HepG2 (cell line): ENCODE data around the gene U2AF2. TPM values are rescaled to one million over a fixed set of nuclear protein-coding genes. Genes with fewer than 3 reads are reported as not detected.

ENCODE experiments used
- ATAC-seq: fragments of 200-7000 bp; cut with Tn5 transposase; 3 replicates; pipeline ENCODE4 v1.9.1; 2020; ENCODE audit warnings: mild to moderate bottlenecking, moderate library complexity
- BruUV-seq: library from RNA; stranded (reverse); fragments of 400-500 nt; replicated peaks from 2 replicates; lab custom pipeline; 2021; lab: Mats Ljungman, UMichigan
- CTCF ChIA-PET: fragments of 300-600 bp; formaldehyde crosslinking; extraction: SDS; loops from one replicate; lab custom pipeline; 2021; ENCODE audit warnings: low total read pairs, inconsistent platforms, low intra/inter-chr PET ratio; lab: Yijun Ruan, JAX
- POLR2A ChIA-PET: fragments of 350-600 bp; sonication (Branson Sonifier 250); formaldehyde crosslinking; loops from one replicate; lab custom pipeline; 2020; ENCODE audit warnings: antibody characterized with exemption, inconsistent platforms; lab: Yijun Ruan, JAX
- DNase-seq: peaks from one replicate; pipeline ENCODE4 v3.0.0-alpha.2; 2015; ENCODE audit warnings: low spot score
- FAIRE-seq: peaks from 3 replicates; lab custom pipeline; 2011; peaks lifted over from hg19 to GRCh38; lab: Jason Lieb, UNC
- H2AFZ ChIP-seq: one replicate; pipeline ENCODE4 v1.6.1; 2011; ENCODE audit warnings: low read length, inconsistent platforms
- H3K27ac ChIP-seq: fragments of 300-600 bp; 3 replicates; pipeline ENCODE4 v1.8.0; 2011; ENCODE audit warnings: mixed run types, mild to moderate bottlenecking, mixed read lengths, low read length, inconsistent platforms; ENCODE audit not compliant: insufficient read depth; ENCODE audit errors: extremely low read length
- H3K27me3 ChIP-seq, 2 experiments: fragments of 200-600 bp in 1 of 2; 2 replicates in 1 of 2; 3 replicates in 1 of 2; pipeline versions ENCODE4 v1.6.0 to v1.8.0; 2011; ENCODE audit warnings: low read length in 2 of 2, mild to moderate bottlenecking in 2 of 2, moderate library complexity in 2 of 2, inconsistent platforms in 1 of 2; ENCODE audit not compliant: insufficient read depth in 2 of 2, control insufficient read depth in 1 of 2
- H3K36me3 ChIP-seq, 2 experiments: fragments of 200-600 bp in 1 of 2; replicated peaks in 1 of 2; 2 replicates in 1 of 2; 3 replicates in 1 of 2; pipeline versions ENCODE4 v1.5.1 to v1.8.0; 2011; ENCODE audit warnings: low read length in 2 of 2, inconsistent platforms in 1 of 2; ENCODE audit not compliant: insufficient read depth in 2 of 2, control insufficient read depth in 1 of 2
- H3K4me1 ChIP-seq: 2 replicates; pipeline ENCODE4 v1.5.1; 2012; ENCODE audit warnings: low read length, inconsistent platforms; ENCODE audit not compliant: insufficient read depth
- H3K4me2 ChIP-seq: 2 replicates; pipeline ENCODE4 v1.6.0; 2011; ENCODE audit warnings: low read depth, low read length, inconsistent platforms
- H3K4me3 ChIP-seq, 3 experiments: fragments of 200-600 bp in 1 of 3; sonication (generic), shearing (Covaris generic) in 1 of 3; replicated peaks in 1 of 3; 2 replicates each; pipeline ENCODE4 v1.5.1; 2011 to 2016; ENCODE audit warnings: low read length in 3 of 3, inconsistent platforms in 2 of 3, low read depth in 2 of 3, mild to moderate bottlenecking in 2 of 3, control low read depth in 1 of 3, mixed read lengths in 1 of 3; ENCODE audit not compliant: insufficient read depth in 1 of 3
- H3K79me2 ChIP-seq: one replicate; pipeline ENCODE4 v1.6.1; 2011; ENCODE audit warnings: low read length, inconsistent platforms; ENCODE audit not compliant: insufficient read depth
- H3K9ac ChIP-seq: 2 replicates; pipeline ENCODE4 v1.6.0; 2011; ENCODE audit warnings: mild to moderate bottlenecking, low read depth, low read length, inconsistent platforms; ENCODE audit not compliant: insufficient read depth
- H3K9me3 ChIP-seq: 2 replicates; pipeline ENCODE4 v1.5.1; 2012; ENCODE audit warnings: mild to moderate bottlenecking, low read length
- H4K20me1 ChIP-seq: 2 replicates; pipeline ENCODE4 v1.6.0; 2011; ENCODE audit warnings: inconsistent platforms, mild to moderate bottlenecking, low read length, moderate library complexity; ENCODE audit not compliant: insufficient read depth
- AGO2 ChIP-seq: fragments of 200-400 bp; formaldehyde crosslinking; optimal IDR thresholded peaks from 2 replicates; pipeline ENCODE3; 2017; ENCODE audit warnings: mild to moderate bottlenecking, low read depth, low read length, moderate library complexity
- GLI4 ChIP-seq: sonication (generic); formaldehyde crosslinking; IDR thresholded peaks from 2 replicates; pipeline ENCODE4 v1.5.1; 2020; ENCODE audit warnings: missing genetic modification reagents, mild to moderate bottlenecking, moderate library complexity, borderline replicate concordance
- MAFF ChIP-seq: IDR thresholded peaks from 2 replicates; pipeline ENCODE4 v1.6.1; 2011; ENCODE audit warnings: low read depth, low read length, improper control_type of control experiment
- POLR2G ChIP-seq: fragments of 200-400 bp; formaldehyde crosslinking; IDR thresholded peaks from 2 replicates; pipeline ENCODE4 v1.6.1; 2018; ENCODE audit warnings: mild to moderate bottlenecking, low read depth, low read length, moderate library complexity
- RBM22 ChIP-seq: fragments of 200-400 bp; formaldehyde crosslinking; optimal IDR thresholded peaks from 2 replicates; pipeline ENCODE3; 2017; ENCODE audit warnings: mild to moderate bottlenecking, low read length, moderate library complexity
- SKI ChIP-seq: fragments of 450-650 bp; IDR thresholded peaks from one replicate; pipeline ENCODE4 v1.6.1; 2018; ENCODE audit warnings: mild to moderate bottlenecking; ENCODE audit not compliant: partially characterized antibody
- SMARCC2 ChIP-seq: fragments of 450-650 bp; IDR thresholded peaks from 2 replicates; pipeline ENCODE4 v1.6.1; 2017; ENCODE audit warnings: antibody characterized with exemption, mild to moderate bottlenecking
- TCF7 ChIP-seq: sonication (generic); IDR thresholded peaks from 2 replicates; pipeline ENCODE4 v1.6.1; 2016; ENCODE audit warnings: antibody characterized with exemption, low read depth
- TOPORS ChIP-seq: sonication (generic); formaldehyde crosslinking; IDR thresholded peaks from 2 replicates; pipeline ENCODE4 v1.8.0; 2023; ENCODE audit warnings: mild to moderate bottlenecking, missing genetic modification reagents
- ZMYM3 ChIP-seq: sonication (generic); formaldehyde crosslinking; IDR thresholded peaks from 2 replicates; pipeline ENCODE4 v1.5.1; 2020; ENCODE audit warnings: mild to moderate bottlenecking, missing genetic modification reagents
- ZNF20 ChIP-seq: sonication (generic); formaldehyde crosslinking; IDR thresholded peaks from 2 replicates; pipeline ENCODE4 v1.4.0; 2020; ENCODE audit warnings: mild to moderate bottlenecking, moderate library complexity, missing genetic modification reagents
- ZNF205 ChIP-seq: IDR thresholded peaks from 2 replicates; pipeline ENCODE4 v1.6.1; 2018; ENCODE audit warnings: missing biosample characterization, missing genetic modification reagents
- ZNF367 ChIP-seq: sonication (generic); formaldehyde crosslinking; IDR thresholded peaks from 2 replicates; pipeline ENCODE4 v1.4.0; 2020; ENCODE audit warnings: missing genetic modification reagents, borderline replicate concordance
- ZNF598 ChIP-seq: sonication (generic); formaldehyde crosslinking; IDR thresholded peaks from 2 replicates; pipeline ENCODE4 v1.5.1; 2020; ENCODE audit warnings: mild to moderate bottlenecking, missing genetic modification reagents, borderline replicate concordance
- ZNF629 ChIP-seq: sonication (generic); formaldehyde crosslinking; conservative IDR thresholded peaks from 2 replicates; pipeline ENCODE4 v1.5.0; 2020; ENCODE audit warnings: missing genetic modification reagents
- WGBS: methylation state at CpG from one replicate; pipeline ENCODE4 v1.1.6; 2017; ENCODE audit warnings: low lambda C conversion rate; 5-methylcytosine and 5-hydroxymethylcytosine counted together
- in situ Hi-C: cut with HindIII; loops from 2 replicates; pipeline ENCODE4 v1.10.0; 2017; ENCODE audit warnings: low pct_unique_long_range_greater_than_20kb; ENCODE audit not compliant: extremely low pct_ligation_motif_present
- intact Hi-C: fragments of 100-400 bp; cut with micrococcal nuclease; formaldehyde crosslinking; loops from one replicate; pipeline ENCODE4 v1.10.0; 2022; ENCODE audit not compliant: unreplicated experiment
- polyA plus RNA-seq, 8 experiments: library from polyadenylated mRNA; depleted of rRNA in 3 of 8; stranded (reverse) in 7 of 8; unstranded in 1 of 8; fragments of >200 nt; fragmentation: Illumina TruSeq in 4 of 8; extraction: Trizol in 4 of 8; gene quantifications; 2 replicates each; pipeline versions ENCODE4 v1.2.1 to v1.2.3, GENCODE V29; 2011 to 2016; ENCODE audit warnings: low read depth in 4 of 8, missing spikeins in 1 of 8, mixed read lengths in 1 of 8; ENCODE audit not compliant: insufficient read depth in 1 of 8
- total RNA-seq, 5 experiments: library from RNA; depleted of rRNA; stranded (reverse); fragments of >200 nt; fragmentation: Illumina TruSeq; extraction: Trizol; gene quantifications; 2 replicates each; pipeline ENCODE4 v1.2.3, GENCODE V29; 2016; ENCODE audit warnings: low read depth in 1 of 5

The U2AF2 gene
- total and polyA plus RNA-seq, 2 of the 13 experiments (the other 11 are each of a cell fraction or from before 2014, with no cell fraction given): 84.3 to 124 TPM

DNA sequence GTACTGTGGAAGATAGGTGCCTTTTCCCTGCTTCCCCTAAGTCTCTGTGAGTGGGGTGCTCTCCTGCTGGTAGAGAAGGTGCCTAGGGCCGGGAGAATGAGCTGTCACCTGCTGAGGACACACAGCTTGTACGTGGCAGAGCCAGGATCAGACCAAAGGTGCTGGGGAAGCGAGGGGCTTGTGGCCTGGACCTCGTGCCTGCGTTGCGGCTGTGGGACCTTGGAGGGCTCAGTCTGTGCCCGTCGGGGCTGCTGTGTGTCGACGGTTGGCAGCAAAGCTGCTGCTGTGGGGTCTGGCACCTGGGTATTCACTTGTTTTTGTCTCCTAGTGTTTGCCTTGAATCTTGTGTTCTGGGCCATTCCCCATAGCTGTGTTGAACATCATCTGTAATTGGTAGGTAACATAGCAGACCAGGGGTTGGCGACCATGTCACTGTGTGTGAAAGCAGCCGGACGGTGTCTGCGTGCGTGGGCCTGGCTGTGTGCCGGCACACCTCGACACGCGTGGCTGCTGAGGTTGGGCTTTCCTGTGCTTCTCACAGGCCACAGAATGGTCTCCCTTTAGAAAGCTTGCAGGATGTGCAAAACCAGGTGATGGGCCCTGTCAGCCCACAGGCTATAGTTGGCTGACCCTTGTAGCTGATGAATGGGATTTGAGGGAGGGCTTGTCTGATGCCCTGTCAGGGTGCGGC lies 9.2 kb downstream of the U2AF2 start:
- no peak for ATAC-seq

DNA sequence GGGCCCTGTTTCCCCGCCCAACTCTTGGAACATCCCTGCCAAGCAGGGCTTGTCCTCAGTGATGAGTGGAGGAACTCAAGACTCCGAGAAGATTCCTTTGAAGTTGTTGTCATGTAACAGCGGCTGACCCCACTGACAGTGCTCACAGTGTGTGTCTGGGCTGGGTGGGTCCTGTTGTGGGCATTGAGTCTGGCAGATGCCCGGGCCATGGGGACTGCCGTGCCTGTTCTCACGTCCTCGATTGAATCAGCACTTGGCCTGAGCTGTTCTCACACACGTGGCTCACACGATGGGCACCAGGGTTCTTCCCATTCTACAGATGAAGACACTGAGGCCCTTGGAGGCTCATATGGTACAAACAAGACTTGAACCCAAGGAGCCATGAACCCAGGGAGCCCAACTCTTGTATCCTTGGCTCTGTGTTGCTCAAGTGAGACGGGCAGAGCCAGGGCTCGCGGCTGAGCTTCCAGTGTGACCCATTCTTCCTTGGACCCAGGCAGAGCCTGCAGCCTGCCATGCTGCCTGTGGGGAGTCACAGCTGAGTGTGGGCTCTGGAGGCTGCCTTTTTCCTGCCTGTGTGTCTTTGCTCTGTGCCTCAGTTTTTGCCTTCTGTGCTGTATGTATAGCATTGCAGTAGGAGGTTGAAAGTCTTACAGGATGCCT lies 11.6 kb downstream of the U2AF2 start:
- Histone ChIP-seq H3K9me3 (no peaks in the 10 kb centered on the region), H3K27ac (no peak overlapping the region), H4K20me1 (peaks cover 58% of the 10 kb centered on the region), H3K27me3 (no peaks in the 10 kb centered on the region), H3K79me2 (peaks cover 55% of the 10 kb centered on the region), H2AFZ (no peak overlapping the region), H3K4me3 (no peak overlapping the region), H3K4me1 (peaks cover 18% of the 10 kb centered on the region), H3K4me2 (no peak overlapping the region), H3K9ac (no peak overlapping the region), H3K36me3 (peaks cover 62 to 82% of the 10 kb centered on the region in 2 experiments)
- POLR2A ChIA-PET: no interaction called here
- no TSS peak for BruUV-seq
- DNase-seq: no peak
- no peak for ATAC-seq
- in situ Hi-C loops (no loop called here), intact Hi-C loops (no loop called here)
- CTCF ChIA-PET: no interaction called here
- WGBS: 95% methylated on average over 4 of the region's 12 CpGs
- TF ChIP-seq GLI4 (CRISPR knock-in tag) (no peak), ZNF598 (CRISPR knock-in tag) (no peak), SKI (no peak), TCF7 (no peak), TOPORS (CRISPR knock-in tag) (no peak), SMARCC2 (no peak), ZNF367 (CRISPR knock-in tag) (no peak), RBM22 (peak; percentile 63), ZMYM3 (peak; percentile 56; the same call in 1 of the 2 replicates), AGO2 (peak; percentile 34), ZNF629 (CRISPR knock-in tag) (peak; percentile 85), POLR2G (peak; percentile 18; the same call in 1 of the 2 replicates)
- FAIRE-seq: no peak

More for the DNA sequence above, 9.2 kb downstream of the U2AF2 start:
- Histone ChIP-seq H3K27me3 (no peaks in the 10 kb centered on the region), H4K20me1 (peaks cover 44% of the 10 kb centered on the region), H3K4me1 (peaks cover 18% of the 10 kb centered on the region), H2AFZ (no peak overlapping the region), H3K4me2 (no peak overlapping the region), H3K9ac (no peak overlapping the region), H3K9me3 (no peaks in the 10 kb centered on the region), H3K4me3 (no peak overlapping the region), H3K36me3 (peaks cover 57 to 90% of the 10 kb centered on the region in 2 experiments), H3K27ac (no peak overlapping the region), H3K79me2 (peaks cover 54% of the 10 kb centered on the region)
- WGBS: 98% methylated on average over 14 of the region's 20 CpGs
- TF ChIP-seq MAFF: no peak
- no peak for TF ChIP-seq ZNF20
- peak; percentile 83 for TF ChIP-seq AGO2
- TF ChIP-seq ZNF205 (CRISPR knock-in tag): no peak
- CTCF ChIA-PET: no interaction called here
- intact Hi-C loops: no loop called here
- in situ Hi-C loops: no loop called here
- FAIRE-seq (no peak), DNase-seq (no peak)
- no TSS peak for BruUV-seq
- POLR2A ChIA-PET: no interaction called here
